ENCODE data around the gene TBC1D17.

- TF ChIP-seq POLR2AphosphoS5 (IDR thresholded peaks at IDR 0.05) (no peak), POLR2A (IDR thresholded peaks at IDR 0.05) (no peak)
- TF ChIP-seq, protein P1, sequence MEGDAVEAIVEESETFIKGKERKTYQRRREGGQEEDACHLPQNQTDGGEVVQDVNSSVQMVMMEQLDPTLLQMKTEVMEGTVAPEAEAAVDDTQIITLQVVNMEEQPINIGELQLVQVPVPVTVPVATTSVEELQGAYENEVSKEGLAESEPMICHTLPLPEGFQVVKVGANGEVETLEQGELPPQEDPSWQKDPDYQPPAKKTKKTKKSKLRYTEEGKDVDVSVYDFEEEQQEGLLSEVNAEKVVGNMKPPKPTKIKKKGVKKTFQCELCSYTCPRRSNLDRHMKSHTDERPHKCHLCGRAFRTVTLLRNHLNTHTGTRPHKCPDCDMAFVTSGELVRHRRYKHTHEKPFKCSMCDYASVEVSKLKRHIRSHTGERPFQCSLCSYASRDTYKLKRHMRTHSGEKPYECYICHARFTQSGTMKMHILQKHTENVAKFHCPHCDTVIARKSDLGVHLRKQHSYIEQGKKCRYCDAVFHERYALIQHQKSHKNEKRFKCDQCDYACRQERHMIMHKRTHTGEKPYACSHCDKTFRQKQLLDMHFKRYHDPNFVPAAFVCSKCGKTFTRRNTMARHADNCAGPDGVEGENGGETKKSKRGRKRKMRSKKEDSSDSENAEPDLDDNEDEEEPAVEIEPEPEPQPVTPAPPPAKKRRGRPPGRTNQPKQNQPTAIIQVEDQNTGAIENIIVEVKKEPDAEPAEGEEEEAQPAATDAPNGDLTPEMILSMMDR (IDR thresholded peaks at IDR 0.05), result no peak
Observed at GRCh38 chr19:49936549-49936948, 59.0 kb downstream of the TBC1D17 start.
